GM03348 (cell line): ENCODE data around the gene SRRM2.

ENCODE experiments used
- DNase-seq: peaks from one replicate; pipeline ENCODE4 v3.0.0; 2012; ENCODE audit warnings: low spot score

SRRM2 gene

GRCh38 chr16:2762711-2763110, 10.3 kb downstream of the SRRM2 start:
- DNase-seq = no peak

- no peak for DNase-seq
These were observed 10.7 kb downstream of the SRRM2 start for GRCh38 chr16:2763173-2763572.

- DNase-seq = no peak
These were observed 12.3 kb downstream of the SRRM2 start for GRCh38 chr16:2764718-2765117.

GRCh38 chr16:2765462-2766404, 13.3 kb downstream of the SRRM2 start:
- no peak for DNase-seq

GRCh38 chr16:2766430-2767139, 14.1 kb downstream of the SRRM2 start:
- DNase-seq = no peak

- DNase-seq = no peak
These were observed 14.8 kb downstream of the SRRM2 start for GRCh38 chr16:2767140-2767731.

GRCh38 chr16:2767891-2768290, 15.5 kb downstream of the SRRM2 start:
- no peak for DNase-seq

GRCh38 chr16:2768403-2769089, 16.1 kb downstream of the SRRM2 start:
- no peak for DNase-seq

GRCh38 chr16:2769100-2769529, 16.7 kb downstream of the SRRM2 start:
- no peak for DNase-seq

GRCh38 chr16:2769675-2770056, 17.2 kb downstream of the SRRM2 start:
- no peak for DNase-seq

- no peak for DNase-seq
These were observed 17.9 kb downstream of the SRRM2 start for GRCh38 chr16:2770057-2770951.

- no peak for DNase-seq
These were observed 19.3 kb downstream of the SRRM2 start for GRCh38 chr16:2771496-2772402.

GRCh38 chr16:2773188-2773968, 20.9 kb downstream of the SRRM2 start:
- DNase-seq = no peak

GRCh38 chr16:2774161-2774891, 21.9 kb downstream of the SRRM2 start:
- no peak for DNase-seq

GRCh38 chr16:2775131-2775716, 22.8 kb downstream of the SRRM2 start:
- DNase-seq = no peak

- DNase-seq = no peak
These were observed 23.5 kb downstream of the SRRM2 start for GRCh38 chr16:2775765-2776499.

GRCh38 chr16:2776500-2777139, 24.2 kb downstream of the SRRM2 start:
- DNase-seq = peak; percentile 50
